NCI-H2029 treated with DMSO at 0.1 percent for 48 hours (cell line): ENCODE data around the gene KRTAP1-4.
"Not testable (repeated sequence)": the region's sequence is repeated elsewhere in the genome, so short reads cannot be mapped to it uniquely, and the experiment has no call there.

Experiments
- DNase-seq: peaks from one replicate; lab custom pipeline; 2025; lab: John Stamatoyannopoulos, UW

The KRTAP1-4 gene

DNA sequence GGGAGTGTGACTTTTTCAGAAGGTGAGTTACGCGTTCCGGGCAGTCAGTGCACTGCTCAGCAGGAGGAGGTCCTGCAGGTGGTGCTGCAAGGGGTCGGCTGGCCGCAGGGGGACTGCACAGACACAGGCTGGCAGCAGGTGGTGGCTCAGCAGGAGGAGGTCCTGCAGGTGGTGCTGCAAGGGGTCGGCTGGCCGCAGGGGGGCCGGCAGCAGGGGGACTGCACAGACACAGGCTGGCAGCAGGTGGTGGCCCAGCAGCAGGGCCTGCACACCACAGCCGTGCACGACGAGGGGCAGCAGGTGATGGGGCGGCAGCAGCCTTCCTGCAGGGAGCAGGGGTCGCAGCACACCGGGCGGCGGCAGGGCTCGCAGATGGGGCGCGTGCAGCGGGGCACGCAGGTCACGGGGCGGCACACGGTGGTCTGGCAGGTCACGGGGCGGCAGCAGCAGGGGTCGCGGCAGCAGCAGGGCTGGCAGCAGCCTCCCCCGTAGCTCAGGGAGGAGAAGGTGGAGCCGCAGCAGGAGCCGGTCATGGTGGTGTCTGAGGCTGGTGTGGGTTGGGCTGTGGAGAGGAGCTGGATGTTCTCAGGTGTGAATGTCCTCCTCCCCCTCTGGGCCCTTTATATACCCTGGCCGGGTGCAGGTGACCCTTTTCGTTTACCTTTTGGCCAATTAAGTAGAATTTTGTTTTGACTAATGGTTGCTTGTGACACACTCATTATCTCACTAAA lies 16.9 kb upstream of the KRTAP1-4 start, which contains the start of gene KRTAP2-1:
KRTAP2-1 (minus strand) TSS at position 582 of the 731 bp plus-strand sequence; CDS start at position 533, 49 bp downstream.
- not testable (repeated sequence) for DNase-seq

DNA sequence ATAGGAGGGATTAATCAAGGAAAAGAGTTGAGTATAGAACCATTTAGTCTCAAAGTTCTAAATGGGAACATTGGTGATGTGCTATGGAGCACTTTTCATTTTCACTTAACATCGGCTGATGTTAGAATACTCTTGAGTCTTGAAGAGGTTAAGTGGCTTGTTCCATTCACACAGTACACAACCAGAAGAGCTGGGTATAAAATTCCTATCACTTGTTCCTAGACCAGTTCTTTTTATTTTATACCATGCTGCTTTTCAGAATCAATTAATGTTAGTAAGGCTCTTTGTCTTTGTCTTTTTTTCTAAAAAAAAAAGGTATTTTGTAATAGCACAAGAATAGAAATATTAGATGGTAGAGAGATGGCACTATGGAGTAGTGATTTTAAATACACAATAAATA lies 13.0 kb upstream of the KRTAP1-4 start:
- DNase-seq = no peak

DNA sequence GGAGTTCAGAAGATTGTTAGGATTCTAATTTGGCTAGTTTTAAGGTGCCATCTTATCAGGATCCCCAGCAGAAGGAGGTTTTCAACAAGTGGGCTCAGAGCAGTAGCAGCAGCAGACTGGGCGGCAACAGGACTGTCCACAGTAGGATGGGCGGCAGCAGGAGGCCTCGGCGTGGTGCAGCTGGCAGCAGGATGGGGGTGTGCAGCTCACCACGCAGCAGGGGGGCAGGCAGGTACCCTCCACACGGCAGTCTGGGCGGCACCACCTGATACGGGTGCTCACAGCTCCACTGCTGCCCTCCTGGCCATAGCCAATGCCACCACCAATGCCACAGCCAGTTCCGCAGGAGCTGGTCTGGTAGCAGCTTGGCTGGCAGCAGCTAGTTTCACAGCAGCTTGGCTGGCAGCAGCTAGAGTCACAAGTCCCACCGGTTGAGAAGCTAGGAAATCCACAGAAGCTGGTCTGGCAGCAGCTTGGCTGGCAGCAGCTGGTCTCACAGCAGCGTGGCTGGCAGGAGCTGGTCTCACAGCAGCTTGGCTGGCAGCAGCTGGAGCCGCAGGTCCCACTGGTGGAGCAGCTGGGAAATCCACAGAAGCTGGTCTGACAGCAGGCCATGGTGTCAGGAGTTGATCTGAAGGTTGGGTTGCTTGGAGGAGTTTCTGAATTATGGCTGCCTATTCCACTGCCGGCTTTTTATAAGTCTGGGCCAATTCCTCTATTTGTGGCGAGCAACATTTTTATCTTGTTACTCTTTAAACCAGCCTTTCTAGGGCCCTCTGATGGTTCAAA lies 11.0 kb upstream of the KRTAP1-4 start, which contains the start of gene KRTAP1-1:
KRTAP1-1 (minus strand) TSS at position 668 of the 789 bp plus-strand sequence; CDS start at position 615, 53 bp downstream.
- peak; percentile 23 for DNase-seq

DNA sequence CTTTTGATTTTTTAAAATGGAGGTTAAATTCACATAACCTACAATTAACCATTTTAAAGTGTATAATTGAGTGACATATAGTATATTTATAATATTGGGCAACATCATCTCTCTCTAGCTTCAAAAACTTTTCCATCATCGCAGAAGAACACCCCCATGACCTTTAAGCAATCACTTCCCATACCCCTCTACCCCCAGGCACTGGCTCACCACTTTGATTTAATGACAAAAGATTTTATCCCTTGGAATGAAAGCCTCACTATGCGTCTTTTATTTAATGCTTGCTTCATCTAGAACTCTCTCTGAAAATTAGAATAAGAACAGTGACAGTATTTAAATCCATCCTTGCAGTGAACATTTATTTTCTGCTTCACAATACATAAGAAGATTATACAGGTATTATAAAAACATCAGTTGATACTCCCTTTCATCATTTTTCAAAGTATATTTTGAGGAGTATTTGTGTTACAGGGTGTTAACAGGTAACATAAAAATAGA lies 7.9 kb upstream of the KRTAP1-4 start:
- DNase-seq = no peak

DNA sequence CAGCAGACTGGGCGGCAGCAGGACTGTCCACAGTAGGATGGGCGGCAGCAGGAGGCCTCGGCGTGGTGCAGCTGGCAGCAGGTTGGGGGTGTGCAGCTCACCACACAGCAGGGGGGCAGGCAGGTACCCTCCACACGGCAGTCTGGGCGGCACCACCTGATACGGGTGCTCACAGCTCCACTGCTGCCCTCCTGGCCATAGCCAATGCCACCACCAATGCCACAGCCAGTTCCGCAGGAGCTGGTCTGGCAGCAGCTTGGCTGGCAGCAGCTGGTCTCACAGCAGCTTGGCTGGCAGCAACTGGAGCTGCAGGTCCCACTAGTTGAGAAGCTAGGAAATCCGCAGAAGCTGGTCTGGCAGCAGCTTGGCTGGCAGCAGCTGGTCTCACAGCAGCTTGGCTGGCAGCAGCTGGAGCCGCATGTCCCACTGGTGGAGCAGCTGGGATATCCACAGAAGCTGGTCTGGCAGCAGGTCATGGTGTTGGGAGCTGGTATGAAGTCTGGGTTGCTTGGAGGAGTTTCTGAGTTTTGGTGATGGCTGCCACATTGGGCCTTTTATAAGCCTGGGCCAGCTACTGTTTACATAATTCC lies 4.4 kb upstream of the KRTAP1-4 start, which contains the start of gene KRTAP1-3:
KRTAP1-3 (minus strand) TSS at position 529 of the 590 bp plus-strand sequence; CDS start at position 476, 53 bp downstream.
- peak; percentile 18 for DNase-seq

DNA sequence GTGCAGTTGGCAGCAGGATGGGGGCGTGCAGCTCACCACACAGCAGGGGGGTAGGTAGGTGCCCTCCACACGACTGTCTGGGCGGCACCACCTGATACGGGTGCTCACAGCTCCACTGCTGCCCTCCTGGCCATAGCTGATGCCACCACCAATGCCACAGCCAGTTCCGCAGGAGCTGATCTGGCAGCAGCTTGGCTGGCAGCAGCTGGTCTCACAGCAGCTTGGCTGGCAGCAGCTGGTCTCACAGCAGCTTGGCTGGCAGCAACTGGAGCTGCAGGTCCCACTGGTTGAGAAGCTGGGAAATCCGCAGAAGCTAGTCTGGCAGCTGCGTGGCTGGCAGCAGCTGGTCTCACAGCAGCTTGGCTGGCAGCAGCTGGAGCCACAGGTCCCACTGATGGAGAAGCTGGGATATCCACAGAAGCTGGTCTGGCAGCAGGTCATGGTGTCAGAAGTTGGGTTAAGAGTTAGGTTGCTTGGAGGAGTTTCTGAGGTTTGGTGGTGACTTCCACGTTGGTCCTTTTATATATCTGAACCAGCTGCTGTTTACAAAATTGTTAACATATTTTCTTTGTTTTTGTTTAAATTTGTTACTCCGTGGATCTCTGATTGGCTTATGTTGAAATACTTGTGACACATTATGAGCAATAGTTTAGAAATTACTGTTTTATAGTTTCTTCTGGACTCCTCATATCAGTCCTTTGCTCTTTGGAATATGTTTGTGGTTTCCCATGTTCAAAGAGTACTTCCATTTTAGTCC lies 3.1 kb downstream of the KRTAP1-4 start, which contains the start of gene KRTAP1-5:
KRTAP1-5 (minus strand) TSS at position 494 of the 757 bp plus-strand sequence; CDS start at position 441, 53 bp downstream.
- DNase-seq = no peak

- DNase-seq = no peak
These were observed 5.3 kb downstream of the KRTAP1-4 start for GRCh38 chr17:41024697-41025096.

GRCh38 chr17:41020336-41020735 lies 9.7 kb downstream of the KRTAP1-4 start:
- DNase-seq = no peak

DNA sequence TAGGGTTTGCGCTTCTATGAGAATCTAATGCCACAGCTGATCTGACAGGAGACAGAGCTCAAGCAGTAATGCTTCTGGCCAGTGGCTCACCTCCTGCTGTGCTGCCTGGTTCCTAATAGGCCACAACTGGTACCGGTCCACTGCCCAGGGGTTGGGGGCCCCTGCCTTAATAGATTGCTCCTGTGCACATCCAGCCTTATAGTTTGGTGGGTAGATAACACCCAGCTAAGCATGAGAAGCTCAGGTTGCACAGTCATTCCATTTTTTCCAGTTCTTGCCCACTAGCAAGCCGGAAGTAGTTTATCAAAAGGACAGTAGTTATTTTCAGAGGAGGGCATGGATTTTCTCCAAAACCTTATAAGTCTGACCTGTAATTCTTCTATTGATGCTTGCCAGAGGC lies 10.6 kb downstream of the KRTAP1-4 start:
- no peak for DNase-seq

DNA sequence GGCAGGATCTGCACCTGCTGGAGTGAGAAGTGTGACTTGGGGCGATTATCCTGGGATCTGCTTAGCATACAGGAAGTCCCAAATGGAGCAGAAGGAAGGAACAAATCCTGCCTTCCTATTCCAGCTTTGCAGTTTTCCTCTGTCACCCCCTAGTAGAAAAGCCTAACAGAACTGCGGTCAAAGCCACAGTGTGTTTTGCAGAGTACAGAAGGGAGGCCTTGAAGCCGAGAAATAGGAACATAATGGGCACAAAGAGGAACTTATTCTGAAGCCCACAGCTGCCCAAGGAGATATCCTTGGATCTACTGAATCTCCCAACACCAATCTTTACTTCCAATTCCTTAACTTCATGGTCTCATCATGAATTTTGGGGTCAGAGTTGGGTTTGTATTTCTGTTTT lies 11.5 kb downstream of the KRTAP1-4 start:
- no peak for DNase-seq

- no peak for DNase-seq
These were observed 13.3 kb downstream of the KRTAP1-4 start for GRCh38 chr17:41016578-41017215.

GRCh38 chr17:41015454-41015853 lies 14.5 kb downstream of the KRTAP1-4 start:
- no peak for DNase-seq

DNA sequence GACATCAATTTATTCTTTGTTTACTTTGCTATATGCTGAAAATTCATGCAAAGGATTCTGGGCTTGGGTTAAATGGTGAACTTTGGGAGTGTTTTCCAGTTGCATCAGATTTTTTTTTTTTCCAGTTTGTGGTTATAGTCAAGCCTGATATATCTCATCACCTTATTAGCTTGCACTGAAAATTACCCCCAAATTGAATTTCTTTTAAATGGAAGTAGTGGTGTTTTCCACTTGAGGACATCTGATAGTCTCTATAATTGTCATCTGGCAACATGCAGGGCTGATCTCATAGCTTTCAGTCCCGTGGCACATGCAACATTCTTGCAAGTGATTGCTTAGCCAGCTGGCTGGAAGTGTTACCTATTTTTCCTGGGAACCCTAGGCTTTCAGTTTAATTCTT lies 16.4 kb downstream of the KRTAP1-4 start:
- no peak for DNase-seq

GRCh38 chr17:41013181-41013580 lies 16.8 kb downstream of the KRTAP1-4 start:
- no peak for DNase-seq

GRCh38 chr17:41012326-41013120 lies 17.5 kb downstream of the KRTAP1-4 start:
- DNase-seq = peak; percentile 60

DNA sequence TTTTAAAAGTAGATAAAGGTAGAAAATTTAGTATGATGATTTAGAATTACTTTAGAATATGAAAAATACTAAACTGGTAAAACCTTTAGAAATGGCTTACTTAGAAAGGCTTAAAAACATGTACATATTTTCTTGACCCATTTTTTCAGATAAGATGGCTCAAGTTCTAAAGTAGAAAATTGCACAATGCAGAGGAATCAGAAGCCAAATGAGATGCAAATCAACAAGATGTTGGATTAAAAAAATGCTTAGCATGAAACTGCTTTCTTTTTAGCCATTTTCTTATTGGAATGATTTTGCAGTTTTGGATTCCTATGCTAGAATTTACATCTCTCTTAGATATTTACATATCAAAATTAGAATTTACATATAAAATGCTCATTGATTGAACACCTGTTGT lies 19.6 kb downstream of the KRTAP1-4 start:
- DNase-seq = no peak

GRCh38 chr17:41009936-41010335 lies 20.1 kb downstream of the KRTAP1-4 start:
- no peak for DNase-seq

DNA sequence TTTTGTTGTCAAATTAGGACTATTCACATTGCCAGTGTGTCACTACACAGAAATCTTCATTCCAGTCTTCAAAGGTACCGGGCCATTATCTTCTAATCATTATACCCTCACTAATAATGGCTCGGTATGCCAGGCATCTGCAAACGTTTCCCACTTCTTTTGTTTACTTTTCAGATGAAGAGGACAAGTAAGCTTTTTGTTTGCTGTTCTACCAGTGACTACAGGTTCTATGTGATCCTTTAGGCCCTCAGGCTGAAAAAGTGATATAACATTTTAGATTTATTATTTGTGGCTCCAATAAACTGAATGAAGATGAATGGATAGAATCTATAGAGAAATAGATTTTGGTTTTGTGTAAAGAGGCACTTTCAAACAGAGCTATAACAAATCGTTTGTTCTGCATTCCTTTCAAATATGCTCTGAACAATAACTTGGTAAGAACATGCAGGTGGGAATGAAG lies 20.7 kb downstream of the KRTAP1-4 start:
- DNase-seq = peak; percentile 36

- DNase-seq = peak; percentile 58
These were observed 21.2 kb downstream of the KRTAP1-4 start, which contains the start of gene KRTAP3-1 for GRCh38 chr17:41008811-41009210. Gene KRTAP3-1, minus strand, starts transcription at chr17:41009128. Its CDS starts 54 bp downstream, at chr17:41009074.

DNA sequence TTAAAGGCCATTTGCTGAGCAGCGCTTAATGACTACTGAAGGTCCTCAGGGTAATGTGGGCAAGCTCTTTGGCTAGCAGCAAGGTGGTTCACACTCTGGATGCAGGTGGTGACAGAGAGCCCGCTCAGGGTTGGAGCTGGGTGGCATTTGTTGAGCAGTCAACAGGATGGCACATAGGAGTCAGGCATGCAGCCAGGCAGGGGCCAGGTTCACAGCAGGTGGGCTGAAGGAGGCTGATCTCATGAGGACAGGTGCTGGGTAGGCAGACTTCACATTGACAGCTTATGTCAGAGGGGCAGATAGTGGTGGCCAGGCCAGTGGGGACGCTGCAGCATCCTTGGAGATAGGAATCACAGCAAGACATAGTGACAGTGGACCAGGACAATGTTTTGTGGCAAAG lies 25.6 kb downstream of the KRTAP1-4 start:
- DNase-seq = peak; percentile 29
